HL-60/S4 treated with phorbol 12-myristate 13-acetate at 8.2 ng/mL for 4 days and 3 days (cell line): ENCODE data around the gene RCN1.
"Not testable (repeated sequence)": the region's sequence is repeated elsewhere in the genome, so short reads cannot be mapped to it uniquely, and the experiment has no call there.

ENCODE experiments used
- in situ Hi-C: fragments of 300-500 bp; cut with MboI; formaldehyde crosslinking; loops from 2 replicates; pipeline ENCODE4 v1.15.0; 2022; ENCODE audit warnings: low sequenced_read_pairs

RCN1 gene

GRCh38 chr11:32072872-32073643, 17.8 kb upstream of the RCN1 start:
- in situ Hi-C loops: no loop called here

- in situ Hi-C loops: no loop called here
Measured at GRCh38 chr11:32073644-32074026, 17.2 kb upstream of the RCN1 start.

- in situ Hi-C loops: no loop called here
Measured at GRCh38 chr11:32079553-32079952, 11.3 kb upstream of the RCN1 start.

GRCh38 chr11:32080361-32080980, 10.4 kb upstream of the RCN1 start:
- in situ Hi-C loops: no loop called here

- in situ Hi-C loops: no loop called here
Measured at GRCh38 chr11:32081129-32081641, 9.7 kb upstream of the RCN1 start.

GRCh38 chr11:32081901-32082300, 9.0 kb upstream of the RCN1 start:
- in situ Hi-C loops: no loop called here

GRCh38 chr11:32082346-32082986, 8.4 kb upstream of the RCN1 start:
- in situ Hi-C loops: no loop called here

- in situ Hi-C loops: no loop called here
Measured at GRCh38 chr11:32087597-32087996, 3.3 kb upstream of the RCN1 start.

GRCh38 chr11:32088117-32088941, 2.5 kb upstream of the RCN1 start:
- in situ Hi-C loops: no loop called here

GRCh38 chr11:32092581-32093170, 1.8 kb downstream of the RCN1 start:
- in situ Hi-C loops: no loop called here

GRCh38 chr11:32094923-32095322, 4.0 kb downstream of the RCN1 start:
- in situ Hi-C loops: no loop called here

- in situ Hi-C loops: no loop called here
Measured at GRCh38 chr11:32098142-32098903, 7.4 kb downstream of the RCN1 start.

- in situ Hi-C loops: no loop called here
Measured at GRCh38 chr11:32099516-32099915, 8.6 kb downstream of the RCN1 start.

GRCh38 chr11:32100495-32100894, 9.6 kb downstream of the RCN1 start:
- in situ Hi-C loops: no loop called here

GRCh38 chr11:32101791-32102190, 10.9 kb downstream of the RCN1 start:
- in situ Hi-C loops: no loop called here

GRCh38 chr11:32103121-32103719, 12.3 kb downstream of the RCN1 start:
- in situ Hi-C loops: not testable (repeated sequence)

- in situ Hi-C loops: no loop called here
Measured at GRCh38 chr11:32103941-32104340, 13.1 kb downstream of the RCN1 start.

- in situ Hi-C loops: no loop called here
Measured at GRCh38 chr11:32105871-32106560, 15.1 kb downstream of the RCN1 start.

- in situ Hi-C loops: no loop called here
Measured at GRCh38 chr11:32107647-32108046, 16.8 kb downstream of the RCN1 start.
